ENCODE measurements around the gene GPN2.
A peak's percentile ranks its signal among the peaks of the same experiment; 100 is the strongest.

Gene GPN2

GRCh38 chr1:26913754-26914619, 23.9 kb upstream of the GPN2 start, which contains the start of gene NR0B2:
NR0B2 (minus strand) TSS chr1:26913975; CDS start chr1:26913940, 35 bp downstream.
- Histone ChIP-seq H3K36me3 (ENCODE audit: control insufficient read depth, insufficient read depth, low read length) (no peaks in the 10 kb centered on the region), H3K4me3 (ENCODE audit: low read depth, low read length) (no peak within 1 kb of the TSS), H3K9me3 (ENCODE audit: control insufficient read depth, insufficient read depth, low read length) (no peaks in the 10 kb centered on the region), H3K9ac (ENCODE audit: low read depth, low read length) (no peak within 1 kb of the TSS), H3K4me1 (ENCODE audit: control insufficient read depth, insufficient read depth, low read length) (no peaks in the 10 kb centered on the region), H3K27me3 (ENCODE audit: control insufficient read depth, insufficient read depth, low read length) (peaks cover 3% of the 10 kb centered on the region)

GRCh38 chr1:26913389-26913753, 23.3 kb upstream of the GPN2 start:
- no peaks in the 10 kb centered on the region for H3K36me3 ChIP-seq (ENCODE audit: control insufficient read depth, insufficient read depth, low read length)
- peaks cover 3% of the 10 kb centered on the region for H3K27me3 ChIP-seq (ENCODE audit: control insufficient read depth, insufficient read depth, low read length)
- no peaks in the 10 kb centered on the region for H3K4me1 ChIP-seq (ENCODE audit: control insufficient read depth, insufficient read depth, low read length)
- no peak overlapping the region for H3K9ac ChIP-seq (ENCODE audit: low read depth, low read length)
- H3K9me3 ChIP-seq (ENCODE audit: control insufficient read depth, insufficient read depth, low read length), result no peaks in the 10 kb centered on the region
- no peak overlapping the region for H3K4me3 ChIP-seq (ENCODE audit: low read depth, low read length)

- Histone ChIP-seq H3K36me3 (ENCODE audit: control insufficient read depth, insufficient read depth, low read length) (no peaks in the 10 kb centered on the region), H3K4me1 (ENCODE audit: control insufficient read depth, insufficient read depth, low read length) (no peaks in the 10 kb centered on the region), H3K27me3 (ENCODE audit: control insufficient read depth, insufficient read depth, low read length) (peaks cover 3% of the 10 kb centered on the region), H3K9ac (ENCODE audit: low read depth, low read length) (no peak overlapping the region), H3K4me3 (ENCODE audit: low read depth, low read length) (no peak overlapping the region), H3K9me3 (ENCODE audit: control insufficient read depth, insufficient read depth, low read length) (no peaks in the 10 kb centered on the region)
These were observed 22.0 kb upstream of the GPN2 start for GRCh38 chr1:26912147-26912490.

DNA sequence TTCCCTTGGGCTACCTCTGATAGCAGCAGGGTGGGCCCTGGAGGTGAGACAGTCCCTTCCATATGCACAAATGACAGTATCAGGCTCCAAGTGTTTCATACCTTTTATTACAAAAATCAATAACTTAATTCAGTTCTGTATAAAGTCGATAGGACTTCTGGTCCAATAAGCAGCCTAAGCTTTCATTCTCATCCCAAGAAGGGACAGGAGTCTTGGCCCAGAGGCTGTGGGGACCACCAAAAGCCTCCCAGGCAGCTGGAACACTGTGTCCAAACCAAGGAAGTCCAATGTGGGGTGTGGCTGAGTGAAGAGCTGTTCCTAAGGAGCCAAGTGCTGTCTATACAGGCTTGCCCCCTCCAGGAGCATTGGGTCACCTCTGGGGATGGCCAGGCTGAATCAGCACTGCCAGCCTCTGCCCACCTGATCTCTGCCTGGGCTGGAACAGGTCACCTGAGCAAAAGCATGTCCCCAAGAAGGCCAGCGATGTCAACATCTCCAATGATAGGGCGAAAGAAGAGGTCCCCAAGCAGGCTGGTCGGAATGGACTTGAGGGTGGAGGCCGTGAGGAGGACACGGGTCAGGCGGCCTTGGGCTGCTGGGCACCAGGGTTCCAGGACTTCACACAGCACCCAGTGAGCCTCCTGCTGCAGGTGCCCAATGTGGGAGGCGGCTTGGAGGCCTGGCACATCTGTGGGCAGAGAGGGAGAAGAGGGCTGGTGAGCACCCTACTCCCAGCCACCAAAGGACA, 21.5 kb upstream of the GPN2 start:
- Histone ChIP-seq H3K4me3 (ENCODE audit: low read depth, low read length) (no peak overlapping the region), H3K9me3 (ENCODE audit: control insufficient read depth, insufficient read depth, low read length) (no peaks in the 10 kb centered on the region), H3K4me1 (ENCODE audit: control insufficient read depth, insufficient read depth, low read length) (no peaks in the 10 kb centered on the region), H3K27me3 (ENCODE audit: control insufficient read depth, insufficient read depth, low read length) (peaks cover 3% of the 10 kb centered on the region), H3K9ac (ENCODE audit: low read depth, low read length) (no peak overlapping the region), H3K36me3 (ENCODE audit: control insufficient read depth, insufficient read depth, low read length) (no peaks in the 10 kb centered on the region)

DNA sequence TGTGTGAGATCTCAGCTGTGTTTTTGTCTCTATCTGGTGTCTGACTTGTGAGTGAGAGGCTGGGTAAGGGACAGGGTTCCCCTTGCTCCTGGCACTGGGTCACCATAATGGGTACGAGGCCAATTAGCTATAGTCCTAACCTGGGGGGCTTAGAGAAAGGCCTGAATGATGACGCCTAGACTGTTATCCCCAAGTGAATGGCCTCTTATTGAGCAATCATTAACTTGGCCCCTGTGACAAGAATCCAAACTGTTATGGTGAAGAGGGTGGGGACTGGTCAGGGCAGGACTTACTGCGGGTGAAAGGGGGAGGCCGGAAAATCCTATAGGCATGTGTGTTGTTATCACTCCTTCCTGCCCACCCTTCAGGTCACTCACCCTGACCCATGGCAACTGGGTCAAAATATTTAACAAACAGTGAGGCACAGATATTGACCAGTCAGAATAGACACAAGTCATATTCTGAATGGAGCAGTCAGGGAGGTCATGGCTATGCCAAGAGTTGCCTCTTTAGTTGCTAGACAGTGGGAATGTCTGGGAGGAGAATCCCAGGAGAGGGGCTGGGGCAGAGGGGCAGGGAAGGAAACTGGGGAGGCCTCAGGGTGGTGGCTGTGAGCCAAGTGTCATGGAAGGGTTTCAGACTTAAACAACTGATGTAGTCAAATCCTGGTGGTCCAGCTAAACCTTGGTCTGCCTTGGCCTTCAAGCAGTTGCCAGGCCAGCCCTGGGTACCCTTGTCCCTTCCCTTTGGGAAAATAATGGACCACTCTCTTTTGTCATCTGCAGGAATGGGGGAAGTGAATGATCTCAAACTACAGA, 20.5 kb upstream of the GPN2 start:
- Histone ChIP-seq H3K4me3 (ENCODE audit: low read depth, low read length) (no peak overlapping the region), H3K4me1 (ENCODE audit: control insufficient read depth, insufficient read depth, low read length) (no peaks in the 10 kb centered on the region), H3K36me3 (ENCODE audit: control insufficient read depth, insufficient read depth, low read length) (no peaks in the 10 kb centered on the region), H3K9ac (ENCODE audit: low read depth, low read length) (no peak overlapping the region), H3K9me3 (ENCODE audit: control insufficient read depth, insufficient read depth, low read length) (no peaks in the 10 kb centered on the region), H3K27me3 (ENCODE audit: control insufficient read depth, insufficient read depth, low read length) (no peaks in the 10 kb centered on the region)

DNA sequence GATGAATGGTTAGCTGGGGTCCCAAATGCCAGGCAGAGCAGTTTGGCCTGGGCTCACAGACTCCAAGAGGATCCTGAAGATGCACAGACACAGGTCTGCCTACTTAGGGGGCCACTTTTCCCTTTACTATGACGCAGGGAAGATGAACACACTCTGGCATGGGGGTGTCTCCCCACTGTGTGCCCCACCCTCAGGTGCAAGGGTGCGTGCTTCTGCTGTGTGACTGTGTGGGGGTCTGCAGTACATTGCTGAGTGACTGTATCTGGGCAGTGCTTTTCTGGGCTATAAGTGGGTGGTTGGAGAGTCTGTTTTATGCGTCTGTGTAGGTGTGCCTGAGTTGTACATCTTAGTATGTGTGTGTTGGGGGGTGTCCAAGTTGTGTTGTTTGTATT, 19.9 kb upstream of the GPN2 start:
- no peaks in the 10 kb centered on the region for H3K27me3 ChIP-seq (ENCODE audit: control insufficient read depth, insufficient read depth, low read length)
- no peaks in the 10 kb centered on the region for H3K9me3 ChIP-seq (ENCODE audit: control insufficient read depth, insufficient read depth, low read length)
- H3K36me3 ChIP-seq (ENCODE audit: control insufficient read depth, insufficient read depth, low read length), result no peaks in the 10 kb centered on the region
- no peaks in the 10 kb centered on the region for H3K4me1 ChIP-seq (ENCODE audit: control insufficient read depth, insufficient read depth, low read length)
- H3K4me3 ChIP-seq (ENCODE audit: low read depth, low read length), result no peak overlapping the region
- no peak overlapping the region for H3K9ac ChIP-seq (ENCODE audit: low read depth, low read length)

GRCh38 chr1:26907071-26907917, 17.2 kb upstream of the GPN2 start:
- Histone ChIP-seq H3K4me1 (ENCODE audit: control insufficient read depth, insufficient read depth, low read length) (no peaks in the 10 kb centered on the region), H3K36me3 (ENCODE audit: control insufficient read depth, insufficient read depth, low read length) (no peaks in the 10 kb centered on the region), H3K9ac (ENCODE audit: low read depth, low read length) (no peak overlapping the region), H3K27me3 (ENCODE audit: control insufficient read depth, insufficient read depth, low read length) (no peaks in the 10 kb centered on the region), H3K9me3 (ENCODE audit: control insufficient read depth, insufficient read depth, low read length) (no peaks in the 10 kb centered on the region), H3K4me3 (ENCODE audit: low read depth, low read length) (no peak overlapping the region)

DNA sequence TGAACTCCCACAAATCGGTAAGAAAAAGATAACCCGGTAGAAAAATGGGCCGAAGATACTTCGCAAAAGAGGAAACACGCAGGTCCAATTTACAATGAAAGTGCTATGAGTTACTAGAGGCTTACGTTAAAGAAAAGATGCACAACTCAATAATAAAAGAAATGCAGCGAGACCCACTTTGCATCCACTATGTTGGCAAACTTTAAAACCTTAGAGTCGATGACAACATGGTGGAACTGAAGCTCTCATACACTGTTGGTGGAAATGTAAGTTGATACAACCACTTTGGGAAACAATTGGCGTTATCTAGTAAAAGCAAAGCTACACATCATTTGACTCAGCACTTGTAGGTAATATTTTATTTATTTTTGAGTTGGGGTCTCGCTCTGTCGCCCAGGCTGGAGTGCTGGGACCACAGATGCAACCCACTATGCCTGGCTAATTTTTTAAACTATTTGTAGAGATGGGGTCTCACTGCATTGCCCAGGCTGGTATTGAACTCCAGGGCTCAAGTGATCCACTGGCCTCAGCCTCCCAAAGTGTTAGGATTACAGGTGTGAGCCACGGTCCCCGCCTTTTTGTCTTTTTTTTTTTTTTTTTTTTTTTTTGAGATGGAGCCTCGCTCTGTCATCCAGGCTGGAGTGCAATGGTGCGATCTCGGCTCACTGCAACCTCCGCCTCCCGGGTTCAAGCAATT, 10.9 kb upstream of the GPN2 start:
- peak overlapping the region; percentile 78 for H3K4me3 ChIP-seq (ENCODE audit: low read depth, low read length)
- no peaks in the 10 kb centered on the region for H3K9me3 ChIP-seq (ENCODE audit: control insufficient read depth, insufficient read depth, low read length)
- no peaks in the 10 kb centered on the region for H3K27me3 ChIP-seq (ENCODE audit: control insufficient read depth, insufficient read depth, low read length)
- H3K36me3 ChIP-seq (ENCODE audit: control insufficient read depth, insufficient read depth, low read length), result no peaks in the 10 kb centered on the region
- peak overlapping the region; percentile 75 for H3K9ac ChIP-seq (ENCODE audit: low read depth, low read length)
- H3K4me1 ChIP-seq (ENCODE audit: control insufficient read depth, insufficient read depth, low read length), result peaks cover 3% of the 10 kb centered on the region

- H3K4me1 ChIP-seq (ENCODE audit: control insufficient read depth, insufficient read depth, low read length), result peaks cover 3% of the 10 kb centered on the region
- H3K9ac ChIP-seq (ENCODE audit: low read depth, low read length), result peak within 1 kb of the TSS; percentile 75
- no peaks in the 10 kb centered on the region for H3K36me3 ChIP-seq (ENCODE audit: control insufficient read depth, insufficient read depth, low read length)
- no peaks in the 10 kb centered on the region for H3K9me3 ChIP-seq (ENCODE audit: control insufficient read depth, insufficient read depth, low read length)
- H3K4me3 ChIP-seq (ENCODE audit: low read depth, low read length), result peak within 1 kb of the TSS; percentile 78
- no peaks in the 10 kb centered on the region for H3K27me3 ChIP-seq (ENCODE audit: control insufficient read depth, insufficient read depth, low read length)
These were observed 10.1 kb upstream of the GPN2 start, which contains the start of gene GPATCH3 for GRCh38 chr1:26900001-26900814. GPATCH3 (minus strand) TSS chr1:26900467; CDS start chr1:26900442, 25 bp downstream.

- Histone ChIP-seq H3K9ac (ENCODE audit: low read depth, low read length) (no peak overlapping the region), H3K4me3 (ENCODE audit: low read depth, low read length) (no peak overlapping the region), H3K36me3 (ENCODE audit: control insufficient read depth, insufficient read depth, low read length) (peaks cover 12% of the 10 kb centered on the region), H3K27me3 (ENCODE audit: control insufficient read depth, insufficient read depth, low read length) (no peaks in the 10 kb centered on the region), H3K9me3 (ENCODE audit: control insufficient read depth, insufficient read depth, low read length) (no peaks in the 10 kb centered on the region), H3K4me1 (ENCODE audit: control insufficient read depth, insufficient read depth, low read length) (peaks cover 3% of the 10 kb centered on the region)
These were observed 7.3 kb upstream of the GPN2 start for GRCh38 chr1:26897351-26897750.

Measured in iPS-15b (cell line).